AG04450 (cell line): ENCODE data around the gene DRD4. TPM values are rescaled to one million over a fixed set of nuclear protein-coding genes. Genes with fewer than 3 reads are reported as not detected.

ENCODE experiments used
- CTCF ChIA-PET: fragments of 300-600, 350-600 bp; formaldehyde crosslinking; extraction: SDS; loops from one replicate; lab custom pipeline; 2022; ENCODE audit warnings: antibody characterized with exemption, inconsistent platforms; lab: Charles Lee
- POLR2A ChIA-PET: fragments of 350-600 bp; formaldehyde crosslinking; extraction: SDS; loops from one replicate; lab custom pipeline; 2021; ENCODE audit warnings: antibody characterized with exemption, inconsistent platforms; lab: Yijun Ruan, JAX
- DNase-seq: peaks from one replicate; pipeline ENCODE4 v3.0.0-alpha.2; 2011; ENCODE audit warnings: low read depth, low spot score
- H3K27ac ChIP-seq: one replicate; pipeline ENCODE4 v1.5.1; 2012; ENCODE audit warnings: low read depth, low read length, control low read depth
- H3K27me3 ChIP-seq: one replicate; pipeline ENCODE4 v1.6.0; 2012; ENCODE audit warnings: low read length; ENCODE audit not compliant: control insufficient read depth, insufficient read depth
- H3K4me3 ChIP-seq: 2 replicates; pipeline ENCODE4 v1.5.1; 2011; ENCODE audit warnings: mild to moderate bottlenecking, low read depth, low read length, control low read depth
- H3K9me3 ChIP-seq: 2 replicates; pipeline ENCODE4 v1.5.1; 2012; ENCODE audit warnings: low read length; ENCODE audit not compliant: control insufficient read depth, insufficient read depth
- polyA plus RNA-seq: library from polyadenylated mRNA; depleted of rRNA; stranded (reverse); fragments of >200 nt; gene quantifications from 2 replicates; pipeline ENCODE4 v1.2.3, GENCODE V29; 2011
- TF ChIP-seq, protein P1 (sequence below): IDR thresholded peaks from 2 replicates; pipeline ENCODE4 v1.5.1; 2011; ENCODE audit warnings: low read depth, low read length, control low read depth, inconsistent platforms

Gene DRD4
- polyA plus RNA-seq, 1 experiment = 0.05 TPM

DNA sequence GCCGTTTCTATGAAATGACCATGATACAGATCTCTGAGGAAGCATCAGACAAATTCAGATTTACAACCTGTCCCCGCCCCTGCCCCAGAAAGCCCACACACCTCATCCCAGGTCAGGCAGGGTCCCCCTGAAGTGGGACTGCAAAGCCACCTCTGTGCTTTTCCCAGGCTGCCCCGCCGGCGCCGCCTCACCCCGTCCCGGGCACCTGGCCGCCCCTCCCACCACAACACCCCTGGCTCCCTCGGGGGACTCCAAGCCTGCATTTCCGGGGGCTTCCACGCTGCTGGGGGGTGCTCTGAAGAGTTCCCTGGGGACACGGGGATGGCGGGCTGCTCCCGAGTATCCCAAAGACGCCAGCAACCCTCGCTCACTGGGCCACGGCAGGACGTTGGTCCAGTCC lies 23.2 kb downstream of the DRD4 start:
- H3K4me3 ChIP-seq = no peak overlapping the region
- ChIA-PET POLR2A (no interaction called here), CTCF (no interaction called here)
- H3K9me3 ChIP-seq = no peaks in the 10 kb centered on the region
- DNase-seq = no peak
- H3K27me3 ChIP-seq = no peaks in the 10 kb centered on the region
- TF ChIP-seq, protein P1, sequence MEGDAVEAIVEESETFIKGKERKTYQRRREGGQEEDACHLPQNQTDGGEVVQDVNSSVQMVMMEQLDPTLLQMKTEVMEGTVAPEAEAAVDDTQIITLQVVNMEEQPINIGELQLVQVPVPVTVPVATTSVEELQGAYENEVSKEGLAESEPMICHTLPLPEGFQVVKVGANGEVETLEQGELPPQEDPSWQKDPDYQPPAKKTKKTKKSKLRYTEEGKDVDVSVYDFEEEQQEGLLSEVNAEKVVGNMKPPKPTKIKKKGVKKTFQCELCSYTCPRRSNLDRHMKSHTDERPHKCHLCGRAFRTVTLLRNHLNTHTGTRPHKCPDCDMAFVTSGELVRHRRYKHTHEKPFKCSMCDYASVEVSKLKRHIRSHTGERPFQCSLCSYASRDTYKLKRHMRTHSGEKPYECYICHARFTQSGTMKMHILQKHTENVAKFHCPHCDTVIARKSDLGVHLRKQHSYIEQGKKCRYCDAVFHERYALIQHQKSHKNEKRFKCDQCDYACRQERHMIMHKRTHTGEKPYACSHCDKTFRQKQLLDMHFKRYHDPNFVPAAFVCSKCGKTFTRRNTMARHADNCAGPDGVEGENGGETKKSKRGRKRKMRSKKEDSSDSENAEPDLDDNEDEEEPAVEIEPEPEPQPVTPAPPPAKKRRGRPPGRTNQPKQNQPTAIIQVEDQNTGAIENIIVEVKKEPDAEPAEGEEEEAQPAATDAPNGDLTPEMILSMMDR = no peak
- H3K27ac ChIP-seq = no peak overlapping the region

DNA sequence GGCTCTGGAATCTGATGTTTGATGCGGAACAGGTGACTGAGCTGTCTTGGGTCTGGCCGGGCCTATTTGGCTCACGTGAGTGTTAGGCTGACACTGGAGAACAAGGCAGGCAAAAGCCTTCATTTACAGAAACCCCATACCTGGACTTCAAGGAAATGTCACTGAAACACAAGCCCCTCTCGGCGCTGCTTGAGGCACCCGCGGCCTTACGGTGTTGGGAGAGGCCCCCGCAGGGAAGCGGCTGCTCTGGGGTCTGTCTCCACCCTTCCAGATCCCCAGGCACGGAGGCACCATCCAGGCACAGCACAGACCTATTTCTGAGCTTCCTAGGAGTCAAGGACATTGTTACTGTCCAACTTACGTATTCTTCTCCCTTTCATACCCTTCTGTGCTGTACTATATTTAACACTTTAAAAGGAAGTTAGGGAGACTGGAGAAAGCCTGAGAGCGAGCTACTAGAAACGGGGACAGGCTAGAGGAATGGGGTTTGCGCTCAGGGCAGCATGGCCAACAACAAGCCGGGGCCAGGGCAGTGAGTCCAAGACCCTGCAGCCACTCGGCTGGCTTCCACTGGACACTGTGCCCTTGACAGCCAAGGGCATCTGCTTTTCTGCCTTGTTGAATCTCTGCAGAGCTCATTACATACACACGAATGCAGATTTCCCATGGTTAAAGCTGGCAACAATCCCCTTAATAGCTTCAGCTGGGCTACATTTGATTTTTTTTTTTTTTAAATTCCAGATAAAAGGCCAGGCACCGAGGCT lies 23.8 kb downstream of the DRD4 start:
- no peak for DNase-seq
- TF ChIP-seq, protein P1 = no peak
- Histone ChIP-seq H3K27ac (no peak overlapping the region), H3K4me3 (no peak overlapping the region), H3K27me3 (no peaks in the 10 kb centered on the region), H3K9me3 (no peaks in the 10 kb centered on the region)
- CTCF ChIA-PET = interaction anchor here (0.8 to 2.1 kb wide), 3 partner anchors 23 to 87 kb away, joined by 3 to 9 read pairs (median 4); no protein-coding TSS in a partner anchor
- POLR2A ChIA-PET = no interaction called here

- TF ChIP-seq, protein P1 = peak; percentile 73
- POLR2A ChIA-PET = interaction anchor here (0.6 kb wide), 1 partner anchor 62 kb away, joined by 3 read pairs; no protein-coding TSS in a partner anchor
- peak; percentile 7 for DNase-seq
- Histone ChIP-seq H3K4me3 (no peak overlapping the region), H3K27ac (no peak overlapping the region), H3K9me3 (no peaks in the 10 kb centered on the region), H3K27me3 (no peaks in the 10 kb centered on the region)
- CTCF ChIA-PET = interaction anchor here (1.0 to 2.1 kb wide), 3 partner anchors 12 to 60 kb away, joined by 3 to 9 read pairs (median 3); no protein-coding TSS in a partner anchor
Measured at GRCh38 chr11:662689-663274, 25.7 kb downstream of the DRD4 start.

GRCh38 chr11:665062-665703 lies 28.1 kb downstream of the DRD4 start:
- ChIA-PET POLR2A (no interaction called here), CTCF (interaction anchor here (1.1 kb wide), 1 partner anchor 58 kb away, joined by 6 read pairs; no protein-coding TSS in a partner anchor)
- no peak for DNase-seq
- H3K9me3 ChIP-seq = no peaks in the 10 kb centered on the region
- H3K27me3 ChIP-seq = no peaks in the 10 kb centered on the region
- H3K4me3 ChIP-seq = no peak overlapping the region
- TF ChIP-seq, protein P1 = no peak
- H3K27ac ChIP-seq = no peak overlapping the region
